HepG2 (cell line): Measurements from ENCODE around the gene CASP4. TPM values are rescaled to one million over a fixed set of nuclear protein-coding genes. Genes with fewer than 3 reads are reported as not detected.

Experiments used
- CTCF ChIP-seq: sonication (generic); formaldehyde crosslinking; IDR thresholded peaks from 2 replicates; pipeline ENCODE4 v1.5.0; 2020; ENCODE audit warnings: mild to moderate bottlenecking, missing genetic modification reagents, moderate library complexity
- DNMT3B ChIP-seq: conservative IDR thresholded peaks from 2 replicates; pipeline ENCODE4 v1.6.1; 2016; ENCODE audit warnings: missing biosample characterization, control low read depth
- ELF3 ChIP-seq: IDR thresholded peaks from 2 replicates; pipeline ENCODE4 v1.6.1; 2016; ENCODE audit warnings: missing genetic modification reagents, missing compliant biosample characterization
- ELF4 ChIP-seq: sonication (generic); formaldehyde crosslinking; IDR thresholded peaks from 2 replicates; pipeline ENCODE4 v1.5.0; 2020; ENCODE audit warnings: missing genetic modification reagents, mild to moderate bottlenecking, moderate library complexity, borderline replicate concordance
- ETV6 ChIP-seq: sonication (generic); formaldehyde crosslinking; conservative IDR thresholded peaks from 2 replicates; pipeline ENCODE4 v1.4.0; 2020; ENCODE audit warnings: missing genetic modification reagents
- HDAC1 ChIP-seq: sonication (generic); formaldehyde crosslinking; IDR thresholded peaks from 2 replicates; pipeline ENCODE4 v1.5.1; 2020; ENCODE audit warnings: mild to moderate bottlenecking, missing genetic modification reagents
- HNF1B ChIP-seq: sonication (generic); formaldehyde crosslinking; IDR thresholded peaks from 2 replicates; pipeline ENCODE4 v1.5.1; 2020; ENCODE audit warnings: mild to moderate bottlenecking, moderate library complexity, missing genetic modification reagents
- IKZF4 ChIP-seq: sonication (generic); formaldehyde crosslinking; IDR thresholded peaks from 2 replicates; pipeline ENCODE4 v1.5.1; 2020; ENCODE audit warnings: borderline replicate concordance, mild to moderate bottlenecking, low read depth, missing genetic modification reagents; ENCODE audit errors: not compliant biosample characterization
- IRF9 ChIP-seq: sonication (generic); formaldehyde crosslinking; IDR thresholded peaks from 2 replicates; pipeline ENCODE4 v1.8.0; 2022; ENCODE audit warnings: missing genetic modification reagents, mild to moderate bottlenecking, borderline replicate concordance
- MED1 ChIP-seq: sonication (generic); formaldehyde crosslinking; IDR thresholded peaks from 2 replicates; pipeline ENCODE4 v1.4.0; 2020; ENCODE audit warnings: missing genetic modification reagents
- MIXL1 ChIP-seq: IDR thresholded peaks from 2 replicates; pipeline ENCODE4 v1.6.1; 2016
- PHF21A ChIP-seq: sonication (generic); formaldehyde crosslinking; IDR thresholded peaks from 2 replicates; pipeline ENCODE4 v1.5.0; 2020; ENCODE audit warnings: mild to moderate bottlenecking, missing genetic modification reagents
- RBM22 ChIP-seq: fragments of 200-400 bp; formaldehyde crosslinking; optimal IDR thresholded peaks from 2 replicates; pipeline ENCODE3; 2017; ENCODE audit warnings: mild to moderate bottlenecking, low read length, moderate library complexity
- THAP11 ChIP-seq: IDR thresholded peaks from 2 replicates; pipeline ENCODE4 v1.6.1; 2016; ENCODE audit warnings: missing biosample characterization, missing genetic modification reagents
- UBTF ChIP-seq: sonication (generic); formaldehyde crosslinking; IDR thresholded peaks from 2 replicates; pipeline ENCODE4 v1.4.0; 2020; ENCODE audit warnings: mild to moderate bottlenecking, missing genetic modification reagents
- ZMYM4 ChIP-seq: sonication (generic); formaldehyde crosslinking; IDR thresholded peaks from 2 replicates; pipeline ENCODE4 v1.8.1; 2023; ENCODE audit warnings: mild to moderate bottlenecking, missing genetic modification reagents
- ZNF24 ChIP-seq: fragments of 450-650 bp; IDR thresholded peaks from 2 replicates; pipeline ENCODE4 v1.6.1; 2017; ENCODE audit warnings: antibody characterized with exemption, mild to moderate bottlenecking
- ZNF263 ChIP-seq: sonication (generic); formaldehyde crosslinking; IDR thresholded peaks from 2 replicates; pipeline ENCODE4 v1.4.0; 2020; ENCODE audit warnings: missing genetic modification reagents
- ZNF430 ChIP-seq: sonication (generic); formaldehyde crosslinking; IDR thresholded peaks from 2 replicates; pipeline ENCODE4 v1.9.0; 2021; ENCODE audit warnings: mild to moderate bottlenecking, missing genetic modification reagents
- ZNF605 ChIP-seq: sonication (generic); formaldehyde crosslinking; IDR thresholded peaks from 2 replicates; pipeline ENCODE4 v1.8.0; 2022; ENCODE audit warnings: mild to moderate bottlenecking, missing genetic modification reagents
- ZNF768 ChIP-seq: sonication (generic); formaldehyde crosslinking; IDR thresholded peaks from 2 replicates; pipeline ENCODE4 v1.4.0; 2020; ENCODE audit warnings: missing genetic modification reagents
- ZNF788 ChIP-seq: sonication (generic); formaldehyde crosslinking; IDR thresholded peaks from 2 replicates; pipeline ENCODE4 v1.5.0; 2020; ENCODE audit warnings: mild to moderate bottlenecking, missing genetic modification reagents, borderline replicate concordance
- polyA plus RNA-seq, 8 experiments: library from polyadenylated mRNA; depleted of rRNA in 3 of 8; stranded (reverse) in 7 of 8; unstranded in 1 of 8; fragments of >200 nt; fragmentation: Illumina TruSeq in 4 of 8; extraction: Trizol in 4 of 8; gene quantifications; 2 replicates each; pipeline versions ENCODE4 v1.2.1 to v1.2.3, GENCODE V29; 2011 to 2016; ENCODE audit warnings: low read depth in 4 of 8, missing spikeins in 1 of 8, mixed read lengths in 1 of 8; ENCODE audit not compliant: insufficient read depth in 1 of 8
- total RNA-seq, 5 experiments: library from RNA; depleted of rRNA; stranded (reverse); fragments of >200 nt; fragmentation: Illumina TruSeq; extraction: Trizol; gene quantifications; 2 replicates each; pipeline ENCODE4 v1.2.3, GENCODE V29; 2016; ENCODE audit warnings: low read depth in 1 of 5

The CASP4 gene
- total and polyA plus RNA-seq, 2 of the 13 experiments (the other 11 are each of a cell fraction or from before 2014, with no cell fraction given) = 56.4 to 69.8 TPM

- TF ChIP-seq UBTF = peak; percentile 69
- no peak for TF ChIP-seq RBM22
- peak; percentile 8; the same call in 1 of the 2 replicates for TF ChIP-seq CTCF
- TF ChIP-seq DNMT3B (CRISPR knock-in tag) = 0 out of 2 replicates have a peak, but pooled peaks have one; percentile 6
- TF ChIP-seq ZNF605 (CRISPR knock-in tag) = peak; percentile 92; the same call in 1 of the 2 replicates
- peak; percentile 71; the same call in 1 of the 2 replicates for TF ChIP-seq ZNF430
- 0 out of 2 replicates have a peak, but pooled peaks have one; percentile 13 for TF ChIP-seq HNF1B (CRISPR knock-in tag)
- peak; percentile 18; the same call in 1 of the 2 replicates for TF ChIP-seq ELF3 (CRISPR knock-in tag)
- TF ChIP-seq MIXL1 = no peak; the same call in 1 of the 2 replicates
- peak; percentile 19 for TF ChIP-seq IKZF4 (CRISPR knock-in tag)
- peak; percentile 84 for TF ChIP-seq ELF4
- TF ChIP-seq THAP11 (CRISPR knock-in tag) = peak; percentile 16; the same call in 1 of the 2 replicates
- no peak for TF ChIP-seq ZNF768 (CRISPR knock-in tag)
- TF ChIP-seq IRF9 (CRISPR knock-in tag) = peak; percentile 51; the same call in 1 of the 2 replicates
- 0 out of 2 replicates have a peak, but pooled peaks have one; percentile 28 for TF ChIP-seq PHF21A (CRISPR knock-in tag)
- TF ChIP-seq ZNF788 (CRISPR knock-in tag) = peak; percentile 43; the same call in 1 of the 2 replicates
- peak; percentile 53 for TF ChIP-seq HDAC1 (CRISPR knock-in tag)
- 0 out of 2 replicates have a peak, but pooled peaks have one; percentile 26 for TF ChIP-seq MED1
- TF ChIP-seq ZMYM4 (CRISPR knock-in tag) = peak; percentile 43; the same call in 1 of the 2 replicates
- TF ChIP-seq ETV6 (CRISPR knock-in tag) = no peak; the same call in 1 of the 2 replicates
- no peak for TF ChIP-seq ZNF24
- TF ChIP-seq ZNF263 (CRISPR knock-in tag) = peak; percentile 50
Observed at GRCh38 chr11:104968856-104969776, 742 bp upstream of the CASP4 start (continued).
